ENCODE measurements around the gene ERAP2. TPM values are rescaled to one million over a fixed set of nuclear protein-coding genes. Genes with fewer than 3 reads are reported as not detected.
"Not testable (repeated sequence)": the region's sequence is repeated elsewhere in the genome, so short reads cannot be mapped to it uniquely, and the experiment has no call there.

Gene ERAP2
- total RNA-seq, 1 donor from 2014 or later, result 26.6 TPM

- DNase-seq (ENCODE audit: low read depth) (no peak), FAIRE-seq (no peak)
- no peak for TF ChIP-seq CTCF (IDR thresholded peaks at IDR 0.05; ENCODE audit: insufficient read depth, low read length, severe bottlenecking)
- no peak overlapping the region for H3K4me3 ChIP-seq (ENCODE audit: low read depth, low read length)
- H3K36me3 ChIP-seq (ENCODE audit: control insufficient read depth, insufficient read depth, low read length), result no peaks in the 10 kb centered on the region
- H3K27me3 ChIP-seq (ENCODE audit: control insufficient read depth, insufficient read depth, low read length), result no peaks in the 10 kb centered on the region
These were observed 50.0 kb downstream of the ERAP2 start for GRCh38 chr5:96926276-96926675.

- no peak for FAIRE-seq
- no peak for TF ChIP-seq CTCF (IDR thresholded peaks at IDR 0.05; ENCODE audit: insufficient read depth, low read length, severe bottlenecking)
- Histone ChIP-seq H3K4me3 (ENCODE audit: low read depth, low read length) (no peak overlapping the region), H3K36me3 (ENCODE audit: control insufficient read depth, insufficient read depth, low read length) (no peaks in the 10 kb centered on the region), H3K27me3 (ENCODE audit: control insufficient read depth, insufficient read depth, low read length) (no peaks in the 10 kb centered on the region)
- peak; percentile 27 for DNase-seq (ENCODE audit: low read depth)
These were observed 50.7 kb downstream of the ERAP2 start for GRCh38 chr5:96927008-96927407.

- FAIRE-seq (no peak), DNase-seq (ENCODE audit: low read depth) (no peak)
- no peak for TF ChIP-seq CTCF (IDR thresholded peaks at IDR 0.05; ENCODE audit: insufficient read depth, low read length, severe bottlenecking)
- Histone ChIP-seq H3K4me3 (ENCODE audit: low read depth, low read length) (no peak overlapping the region), H3K36me3 (ENCODE audit: control insufficient read depth, insufficient read depth, low read length) (no peaks in the 10 kb centered on the region), H3K27me3 (ENCODE audit: control insufficient read depth, insufficient read depth, low read length) (no peaks in the 10 kb centered on the region)
These were observed 52.8 kb downstream of the ERAP2 start for GRCh38 chr5:96928931-96929708.

- Histone ChIP-seq H3K4me3 (ENCODE audit: low read depth, low read length) (no peak overlapping the region), H3K36me3 (ENCODE audit: control insufficient read depth, insufficient read depth, low read length) (no peaks in the 10 kb centered on the region), H3K27me3 (ENCODE audit: control insufficient read depth, insufficient read depth, low read length) (no peaks in the 10 kb centered on the region)
- no peak for DNase-seq (ENCODE audit: low read depth)
- no peak for FAIRE-seq
- no peak for TF ChIP-seq CTCF (IDR thresholded peaks at IDR 0.05; ENCODE audit: insufficient read depth, low read length, severe bottlenecking)
These were observed 53.8 kb downstream of the ERAP2 start for GRCh38 chr5:96930058-96930457.

GRCh38 chr5:96930589-96930988 lies 54.3 kb downstream of the ERAP2 start:
- no peaks in the 10 kb centered on the region for H3K36me3 ChIP-seq (ENCODE audit: control insufficient read depth, insufficient read depth, low read length)
- H3K27me3 ChIP-seq (ENCODE audit: control insufficient read depth, insufficient read depth, low read length), result no peaks in the 10 kb centered on the region
- no peak for TF ChIP-seq CTCF (IDR thresholded peaks at IDR 0.05; ENCODE audit: insufficient read depth, low read length, severe bottlenecking)
- no peak overlapping the region for H3K4me3 ChIP-seq (ENCODE audit: low read depth, low read length)
- no peak for FAIRE-seq
- DNase-seq (ENCODE audit: low read depth), result no peak

GRCh38 chr5:96931037-96931436 lies 54.7 kb downstream of the ERAP2 start:
- not testable (repeated sequence) for H3K27me3 ChIP-seq (ENCODE audit: control insufficient read depth, insufficient read depth, low read length); DNase-seq (ENCODE audit: low read depth); FAIRE-seq; H3K4me3 ChIP-seq (ENCODE audit: low read depth, low read length); H3K36me3 ChIP-seq (ENCODE audit: control insufficient read depth, insufficient read depth, low read length)

Measured in bronchial epithelial cell (primary cell).